Activated CD8-positive, alpha-beta T cell treated with anti-CD3 and anti-CD28 coated beads for 36 hours (primary cell): Measurements from ENCODE around the gene LPGAT1. TPM values are rescaled to one million over a fixed set of nuclear protein-coding genes. Genes with fewer than 3 reads are reported as not detected.

Experiments
- total RNA-seq, 2 experiments: library from RNA; stranded (reverse); gene quantifications; one replicate each; pipeline ENCODE4 v1.2.3, GENCODE V29; 2021

The LPGAT1 gene
- total RNA-seq, 2 experiments from 2014 or later = 16.5 to 16.7 TPM

Other genes with a start within 250 kb of the LPGAT1 start
- gene NEK2, start 155.1 kb downstream of the LPGAT1 start, total RNA-seq = 10 to 100 TPM; 29.9 to 30.0 TPM
- 10 to 100 TPM; 23.2 to 25.4 TPM for gene INTS7, start 204.8 kb upstream of the LPGAT1 start, total RNA-seq
- gene DTL, start 205.0 kb upstream of the LPGAT1 start, total RNA-seq = 10 to 100 TPM; 92.0 to 95.9 TPM